Mucosa of stomach (tissue), 1 donor: ENCODE measurements around the gene PACSIN3.

Source experiments
- H3K27me3 ChIP-seq: one replicate; pipeline ENCODE4 v1.7.0; 2013; ENCODE audit warnings: mild to moderate bottlenecking, low read length; ENCODE audit not compliant: control insufficient read depth, insufficient read depth
- H3K36me3 ChIP-seq: one replicate; pipeline ENCODE4 v1.7.0; 2013; ENCODE audit warnings: low read length; ENCODE audit not compliant: control insufficient read depth, insufficient read depth
- H3K4me1 ChIP-seq: one replicate; pipeline ENCODE4 v1.7.0; 2013; ENCODE audit warnings: mild to moderate bottlenecking, low read length; ENCODE audit not compliant: control insufficient read depth, insufficient read depth
- H3K4me3 ChIP-seq: one replicate; pipeline ENCODE4 v1.7.0; 2013; ENCODE audit warnings: low read length
- H3K9ac ChIP-seq: one replicate; pipeline ENCODE4 v1.7.0; 2013; ENCODE audit warnings: mild to moderate bottlenecking, low read length, moderate library complexity
- H3K9me3 ChIP-seq: one replicate; pipeline ENCODE4 v1.7.0; 2013; ENCODE audit warnings: mild to moderate bottlenecking, low read length, moderate library complexity; ENCODE audit not compliant: control insufficient read depth
- donor health status: Pancreatic carcinoma.

PACSIN3 gene

DNA sequence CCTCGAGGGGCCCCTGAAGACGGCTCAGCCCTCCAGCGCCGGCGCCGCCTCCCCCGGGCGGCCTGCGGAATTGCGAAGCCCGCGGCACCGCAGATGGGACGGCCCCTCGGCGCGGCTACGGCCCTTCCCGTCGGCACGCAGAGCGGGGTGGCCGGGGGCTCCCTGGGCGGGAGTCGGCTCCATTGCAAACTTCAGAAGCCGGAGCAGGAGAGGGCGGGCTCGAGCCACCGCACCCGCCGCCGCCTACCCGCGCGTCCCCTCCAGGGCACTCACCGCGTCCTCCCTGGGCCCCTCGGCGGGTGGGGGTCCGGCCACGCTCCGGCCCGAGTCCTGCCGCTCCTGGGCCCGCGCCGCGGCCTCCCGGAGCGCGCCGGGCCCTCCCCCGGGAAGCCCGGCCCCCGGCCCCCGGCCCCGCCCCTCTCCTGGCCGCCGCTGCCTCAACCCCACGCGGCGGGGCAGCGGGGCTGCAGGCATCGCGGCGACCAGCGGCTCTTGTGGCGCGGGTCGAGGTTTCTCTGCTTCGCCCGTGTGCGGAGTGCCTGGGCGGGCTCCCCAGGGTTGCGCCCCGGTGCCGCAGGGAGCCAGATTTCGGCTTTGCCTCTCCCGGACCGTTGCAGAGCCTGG, at the start of gene PACSIN3:
Gene PACSIN3, minus strand, starts transcription at position 359 of the 624 bp plus-strand sequence. CDS start 3,707 bp downstream, outside the sequence.
- Histone ChIP-seq H3K9me3 (no peaks in the 10 kb centered on the region), H3K9ac (peak within 1 kb of the TSS; percentile 69), H3K4me1 (peaks cover 35% of the 10 kb centered on the region), H3K4me3 (peak within 1 kb of the TSS; percentile 56), H3K27me3 (peaks cover 22% of the 10 kb centered on the region), H3K36me3 (no peaks in the 10 kb centered on the region)

DNA sequence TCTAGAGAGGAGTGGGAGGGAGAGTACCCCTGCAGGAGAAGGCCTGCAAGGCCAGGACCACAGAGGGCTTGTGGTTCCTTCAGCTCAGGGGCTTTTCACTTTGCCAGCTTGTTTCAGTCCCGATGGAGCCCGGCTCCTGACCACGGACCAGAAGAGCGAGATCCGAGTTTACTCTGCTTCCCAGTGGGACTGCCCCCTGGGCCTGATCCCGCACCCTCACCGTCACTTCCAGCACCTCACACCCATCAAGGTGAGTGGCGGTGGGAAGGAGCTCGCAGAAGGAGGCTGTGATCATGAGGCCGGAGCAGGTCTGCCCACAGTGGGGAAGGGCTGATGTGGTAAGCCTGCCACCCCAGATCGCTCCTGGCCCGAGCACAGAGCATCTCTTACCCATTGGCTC, 48.9 kb upstream of the PACSIN3 start:
- Histone ChIP-seq H3K4me1 (peaks cover 20% of the 10 kb centered on the region), H3K9me3 (no peaks in the 10 kb centered on the region), H3K4me3 (no peak overlapping the region), H3K36me3 (peaks cover 9% of the 10 kb centered on the region), H3K9ac (no peak overlapping the region), H3K27me3 (no peaks in the 10 kb centered on the region)

GRCh38 chr11:47234669-47235100, 48.5 kb upstream of the PACSIN3 start:
- no peaks in the 10 kb centered on the region for H3K27me3 ChIP-seq
- H3K4me3 ChIP-seq, result no peak overlapping the region
- H3K4me1 ChIP-seq, result peaks cover 20% of the 10 kb centered on the region
- no peak overlapping the region for H3K9ac ChIP-seq
- H3K36me3 ChIP-seq, result peaks cover 9% of the 10 kb centered on the region
- H3K9me3 ChIP-seq, result no peaks in the 10 kb centered on the region

GRCh38 chr11:47233989-47234668, 47.9 kb upstream of the PACSIN3 start:
- Histone ChIP-seq H3K27me3 (no peaks in the 10 kb centered on the region), H3K9ac (no peak overlapping the region), H3K4me3 (no peak overlapping the region), H3K9me3 (no peaks in the 10 kb centered on the region), H3K36me3 (peaks cover 3% of the 10 kb centered on the region), H3K4me1 (peaks cover 20% of the 10 kb centered on the region)

- H3K9ac ChIP-seq, result no peak overlapping the region
- H3K9me3 ChIP-seq, result no peaks in the 10 kb centered on the region
- peaks cover 20% of the 10 kb centered on the region for H3K4me1 ChIP-seq
- no peaks in the 10 kb centered on the region for H3K27me3 ChIP-seq
- H3K4me3 ChIP-seq, result no peak overlapping the region
- H3K36me3 ChIP-seq, result no peaks in the 10 kb centered on the region
These were observed 46.8 kb upstream of the PACSIN3 start for GRCh38 chr11:47233051-47233450.

DNA sequence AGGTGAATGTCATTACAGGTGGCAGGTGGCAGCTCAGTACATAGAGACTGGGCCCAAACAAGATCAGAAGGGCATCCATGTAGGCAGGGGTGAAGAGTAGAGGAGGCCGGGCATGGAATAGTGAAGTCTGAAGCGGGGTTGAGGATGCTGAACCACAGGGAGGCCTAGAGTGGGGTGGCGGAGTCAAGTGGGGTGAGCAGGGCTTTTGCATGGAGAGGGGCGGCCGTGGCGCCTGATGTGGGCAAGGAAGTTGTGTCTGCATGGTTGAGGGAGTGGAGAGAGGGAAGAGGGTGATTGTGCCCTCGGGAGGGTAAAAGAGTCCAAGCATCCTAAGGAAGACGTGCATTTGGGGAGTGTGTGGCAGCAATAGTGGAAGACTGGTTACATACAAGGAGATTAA, 42.9 kb upstream of the PACSIN3 start:
- Histone ChIP-seq H3K9ac (no peak overlapping the region), H3K9me3 (no peaks in the 10 kb centered on the region), H3K36me3 (no peaks in the 10 kb centered on the region), H3K27me3 (no peaks in the 10 kb centered on the region), H3K4me3 (no peak overlapping the region), H3K4me1 (peaks cover 16% of the 10 kb centered on the region)

DNA sequence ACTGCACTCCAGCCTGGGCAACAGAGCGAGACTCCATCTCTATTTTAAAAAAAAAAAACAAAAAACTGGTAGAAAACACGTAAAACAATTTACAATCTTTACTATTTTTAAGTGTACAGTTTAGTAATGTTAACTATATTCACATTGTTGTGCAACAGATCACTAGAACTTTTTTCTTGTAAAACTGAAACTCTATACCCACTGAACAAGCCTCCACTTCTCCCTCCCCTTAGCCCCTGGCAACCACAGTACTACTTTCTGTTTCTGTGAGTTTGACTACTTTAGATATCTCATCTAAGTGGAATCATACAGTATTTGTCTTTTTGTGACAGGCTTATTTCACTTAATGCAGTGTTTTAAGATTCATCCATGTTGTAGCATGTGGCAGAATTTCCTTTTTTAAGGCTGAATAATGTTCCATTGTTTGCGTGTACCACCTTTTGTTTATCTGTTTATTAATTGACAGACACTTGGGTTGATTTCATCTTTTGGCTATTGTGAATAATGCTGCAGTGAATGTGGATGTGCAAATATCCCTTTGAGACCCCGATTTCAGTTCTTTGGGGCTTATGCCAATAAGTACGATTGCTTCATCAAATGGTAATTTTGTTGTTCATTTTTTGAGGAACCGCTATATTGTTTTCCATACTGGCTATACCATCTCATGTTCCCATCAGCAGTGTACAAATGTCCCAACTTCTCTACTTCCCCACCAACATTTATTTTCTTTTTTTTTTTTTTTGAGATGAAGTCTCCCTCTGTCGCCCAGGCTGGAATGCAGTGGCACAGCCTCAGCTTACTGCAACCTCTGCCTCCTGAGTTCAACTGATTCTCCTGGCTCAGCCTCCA, 39.5 kb upstream of the PACSIN3 start:
- no peak overlapping the region for H3K4me3 ChIP-seq
- no peaks in the 10 kb centered on the region for H3K27me3 ChIP-seq
- no peaks in the 10 kb centered on the region for H3K36me3 ChIP-seq
- H3K4me1 ChIP-seq, result no peaks in the 10 kb centered on the region
- H3K9me3 ChIP-seq, result no peaks in the 10 kb centered on the region
- no peak overlapping the region for H3K9ac ChIP-seq

GRCh38 chr11:47222696-47223095, 36.5 kb upstream of the PACSIN3 start:
- Histone ChIP-seq H3K27me3 (no peaks in the 10 kb centered on the region), H3K36me3 (no peaks in the 10 kb centered on the region)

DNA sequence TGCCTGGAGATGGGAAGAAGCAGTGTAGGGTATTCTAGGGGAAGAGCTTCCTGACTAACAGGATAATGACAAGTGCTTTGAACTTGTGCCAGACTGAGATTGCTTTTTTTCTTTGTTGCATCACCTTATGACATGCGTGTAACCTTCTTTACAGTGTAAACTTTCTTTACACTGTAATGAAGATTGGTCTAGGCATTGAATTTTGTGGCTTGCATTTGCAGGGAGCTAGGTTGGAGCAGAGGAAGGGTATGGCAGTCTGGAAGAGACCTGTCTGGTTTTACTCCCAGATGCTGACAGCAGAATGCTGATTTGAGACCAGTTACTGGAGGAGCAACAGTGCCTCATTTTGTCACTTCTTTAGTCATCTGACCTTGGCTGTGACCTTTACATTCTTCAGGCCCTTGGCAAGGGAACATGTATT, 34.2 kb upstream of the PACSIN3 start:
- Histone ChIP-seq H3K27me3 (no peaks in the 10 kb centered on the region), H3K36me3 (no peaks in the 10 kb centered on the region), H3K9ac (no peak overlapping the region), H3K4me1 (peaks cover 7% of the 10 kb centered on the region), H3K9me3 (no peaks in the 10 kb centered on the region), H3K4me3 (no peak overlapping the region)

More at GRCh38 chr11:47222696-47223095, 36.5 kb upstream of the PACSIN3 start:
- Histone ChIP-seq H3K9me3 (no peaks in the 10 kb centered on the region), H3K4me1 (no peaks in the 10 kb centered on the region), H3K4me3 (no peak overlapping the region), H3K9ac (no peak overlapping the region)

GRCh38 chr11:47216121-47216798, 30.0 kb upstream of the PACSIN3 start:
- H3K4me1 ChIP-seq, result peaks cover 12% of the 10 kb centered on the region

DNA sequence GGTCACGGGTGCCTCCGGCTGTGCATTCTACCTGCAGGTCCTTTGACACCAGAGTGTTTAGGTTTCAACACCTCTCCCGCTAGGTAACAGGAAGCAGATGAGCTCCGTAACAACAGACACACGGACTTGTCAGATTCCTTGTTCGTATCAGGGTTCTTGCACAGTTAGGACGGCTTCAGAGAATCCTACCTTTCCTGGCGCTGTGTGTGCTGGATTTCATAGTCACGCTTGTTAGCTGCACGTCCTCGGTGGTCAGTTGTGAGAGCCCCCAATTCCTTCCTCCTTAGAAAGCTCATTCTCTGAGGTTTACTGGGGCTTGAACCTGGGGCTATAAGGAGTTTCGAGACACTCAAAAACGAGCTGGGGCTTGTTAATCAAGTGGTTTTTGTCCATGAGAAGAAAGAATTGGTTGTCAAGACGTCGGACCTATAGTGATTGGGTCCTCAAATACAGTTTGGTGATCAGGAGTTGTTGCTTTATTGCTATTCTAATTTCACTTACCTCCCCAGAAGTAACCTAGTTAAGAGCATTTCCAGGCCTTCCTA, 29.2 kb upstream of the PACSIN3 start:
- Histone ChIP-seq H3K9ac (peak overlapping the region; percentile 86), H3K4me3 (peak overlapping the region; percentile 91), H3K27me3 (no peaks in the 10 kb centered on the region), H3K9me3 (no peaks in the 10 kb centered on the region), H3K36me3 (no peaks in the 10 kb centered on the region), H3K4me1 (peaks cover 12% of the 10 kb centered on the region)

More at GRCh38 chr11:47216121-47216798, 30.0 kb upstream of the PACSIN3 start:
- no peaks in the 10 kb centered on the region for H3K36me3 ChIP-seq
- peak overlapping the region; percentile 86 for H3K9ac ChIP-seq
- no peaks in the 10 kb centered on the region for H3K27me3 ChIP-seq
- H3K4me3 ChIP-seq, result peak overlapping the region; percentile 5
- no peaks in the 10 kb centered on the region for H3K9me3 ChIP-seq
